Measurements from ENCODE around the gene ACIN1.

Gene ACIN1

DNA sequence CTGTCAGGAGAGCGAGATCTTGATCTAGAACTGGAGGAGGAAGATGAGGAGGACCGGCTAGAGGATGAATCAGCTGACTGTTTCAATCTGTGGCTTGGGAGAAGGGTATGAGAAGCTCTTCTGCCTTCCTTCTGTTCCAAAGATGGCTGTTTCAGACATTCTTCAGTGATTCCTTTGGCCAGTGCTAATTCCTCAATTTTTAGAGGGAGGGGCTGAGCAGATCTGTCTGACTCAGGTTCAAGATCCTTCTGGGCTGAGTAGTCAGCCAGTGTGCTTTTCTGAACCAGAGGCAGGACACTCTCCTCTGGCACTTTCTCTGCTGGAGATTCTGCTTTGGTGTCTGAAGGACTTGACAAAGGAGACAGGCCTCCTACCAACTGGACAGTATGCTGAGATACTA lies 15.2 kb downstream of the ACIN1 start:
- no peak for DNase-seq

DNA sequence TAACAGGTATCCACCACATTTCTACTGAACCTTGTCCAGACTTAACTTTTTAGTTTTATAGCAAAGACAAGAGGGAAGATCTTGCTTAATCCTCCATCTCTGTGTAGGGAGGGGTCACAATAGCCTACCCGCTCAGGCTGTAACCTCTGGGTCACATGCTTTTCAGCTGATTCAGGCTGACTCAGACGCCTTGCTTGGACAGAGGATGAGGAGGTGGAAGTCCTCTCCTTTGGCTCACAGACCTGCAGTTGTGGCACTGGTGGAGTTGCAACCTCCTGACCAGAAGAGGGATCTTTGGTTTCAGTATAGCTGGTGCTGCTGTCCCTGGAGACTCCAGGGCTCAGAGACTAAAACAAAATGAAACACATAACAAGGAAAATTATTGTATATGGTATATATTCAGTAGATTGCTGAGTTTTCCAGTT lies 16.2 kb downstream of the ACIN1 start:
- DNase-seq = no peak

DNA sequence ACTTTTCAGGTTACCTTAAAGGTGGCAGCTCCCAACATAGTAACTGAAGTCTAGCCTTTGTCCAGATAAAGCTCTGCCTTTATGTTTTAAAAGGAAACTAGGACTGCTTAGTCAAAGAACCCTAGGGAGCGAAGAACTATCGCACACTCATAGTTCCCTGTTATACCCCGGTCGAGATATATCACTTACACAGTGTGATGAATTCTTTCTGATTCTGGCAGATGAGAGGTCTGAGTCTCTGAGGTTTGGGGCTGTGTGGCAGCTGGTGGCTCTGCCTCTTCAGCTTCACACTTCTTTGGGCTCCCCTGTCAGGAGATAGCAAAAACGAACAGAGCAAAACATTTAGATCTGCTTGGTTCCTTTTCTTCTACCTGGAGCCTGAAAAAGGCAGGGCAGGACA lies 17.0 kb downstream of the ACIN1 start:
- no peak for DNase-seq

DNA sequence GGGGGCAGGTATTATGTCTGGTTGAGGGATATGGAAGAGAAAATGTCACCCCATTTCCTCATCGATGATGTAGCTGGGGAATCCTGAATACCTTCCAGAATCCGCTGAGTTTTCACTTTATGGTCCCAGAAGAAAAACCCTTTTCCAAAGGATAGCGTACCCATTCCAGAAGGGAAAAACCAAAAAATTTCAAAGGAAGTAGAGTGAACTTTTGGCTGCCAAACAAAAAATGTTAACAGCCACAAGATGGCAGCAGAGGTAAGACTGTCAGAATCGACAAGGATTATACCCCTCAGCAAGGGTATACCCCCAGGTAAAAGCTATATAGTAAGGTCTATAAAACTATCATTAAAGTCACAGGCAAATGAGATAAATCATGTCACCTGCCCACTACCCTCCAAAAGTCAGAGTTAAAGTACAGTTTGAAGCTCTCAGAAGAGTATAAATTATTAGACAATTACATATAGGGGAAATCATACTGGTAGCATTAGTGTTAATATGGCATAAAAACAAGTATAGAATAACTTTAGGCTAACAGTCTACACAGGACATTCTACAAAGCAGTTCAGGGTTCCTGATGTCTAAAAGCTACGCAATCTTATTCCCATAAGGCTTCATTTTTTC lies 18.0 kb downstream of the ACIN1 start:
- no peak for DNase-seq

DNA sequence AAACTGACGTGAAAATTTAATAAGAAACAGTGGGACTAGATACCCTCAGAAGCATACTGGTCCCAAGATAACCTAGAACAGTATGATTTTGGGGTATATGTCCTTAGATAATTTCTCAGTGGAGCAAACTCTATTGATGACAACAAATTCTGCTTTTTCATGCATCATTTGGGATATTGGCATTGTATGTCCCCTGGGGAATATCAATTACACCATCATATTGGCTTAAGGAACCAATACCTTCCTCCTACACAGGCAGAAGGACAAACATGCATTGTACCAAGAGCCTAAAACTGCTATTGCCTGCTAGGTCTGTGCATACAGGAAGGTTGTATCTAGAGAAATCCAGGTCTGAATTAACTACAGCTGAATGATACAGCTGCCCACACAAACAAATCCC lies 20.0 kb downstream of the ACIN1 start:
- DNase-seq = no peak

DNA sequence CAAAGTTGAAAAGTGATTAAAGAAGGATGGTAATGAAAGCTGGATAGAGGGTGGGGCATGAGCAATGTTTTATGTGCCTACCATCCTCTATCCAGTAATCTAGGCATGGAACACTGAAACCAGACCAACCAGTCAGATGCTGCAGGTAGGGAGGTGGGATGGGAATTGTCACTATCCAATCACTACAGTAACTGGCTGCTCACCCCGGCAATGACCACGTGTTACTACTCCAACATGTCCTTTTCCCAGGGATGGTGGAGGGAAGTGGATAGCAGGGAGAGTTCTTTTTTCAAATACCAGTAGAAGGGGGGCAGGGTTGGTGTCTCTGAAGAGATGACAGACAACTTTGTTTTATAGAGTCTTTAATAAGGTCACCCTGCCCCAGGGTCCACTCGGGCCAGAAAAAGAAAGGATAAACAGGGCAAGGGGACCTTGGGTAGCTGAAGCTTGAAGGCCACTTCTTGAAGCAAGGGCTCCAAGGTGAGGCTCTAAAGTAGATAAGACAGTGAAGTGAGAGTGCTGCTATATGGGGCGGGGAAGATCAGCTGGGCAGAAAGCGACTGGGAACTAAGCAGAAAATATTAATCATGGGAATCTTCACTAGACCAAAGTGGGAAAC lies 22.9 kb downstream of the ACIN1 start:
- DNase-seq = no peak

DNA sequence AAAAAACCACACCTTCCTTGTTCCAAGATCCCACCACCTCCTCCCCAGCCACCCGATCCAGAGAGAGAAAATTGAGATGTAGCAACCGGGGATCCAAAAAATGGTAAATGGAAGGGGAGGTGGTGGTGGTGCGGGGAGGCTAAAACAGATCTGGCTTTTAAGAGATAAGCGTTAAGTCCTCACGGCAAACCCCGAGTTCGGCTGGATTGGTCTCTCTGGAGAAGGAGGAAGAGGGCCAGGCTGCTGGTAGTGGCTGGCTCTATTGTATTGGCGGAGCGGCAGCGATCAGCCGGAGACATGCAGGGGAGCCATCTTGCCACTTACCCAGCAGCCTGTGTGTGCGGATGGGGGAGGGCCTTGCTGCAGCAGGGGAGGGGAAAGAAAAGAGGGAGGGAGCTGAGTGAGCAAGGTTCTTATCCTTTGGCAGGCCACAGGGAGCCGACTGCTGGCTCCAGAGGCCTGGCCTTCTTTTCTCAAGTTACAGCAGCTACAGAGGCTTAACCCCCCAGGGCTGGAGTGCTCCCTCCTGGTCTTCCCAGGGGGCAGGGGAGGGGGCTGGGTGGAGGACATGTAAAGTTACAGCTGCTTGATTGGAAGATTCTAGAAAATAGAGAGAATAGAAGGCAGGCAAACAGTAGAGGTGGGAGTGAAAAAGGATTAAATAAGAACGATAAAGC lies 23.6 kb downstream of the ACIN1 start:
- DNase-seq = no peak

DNA sequence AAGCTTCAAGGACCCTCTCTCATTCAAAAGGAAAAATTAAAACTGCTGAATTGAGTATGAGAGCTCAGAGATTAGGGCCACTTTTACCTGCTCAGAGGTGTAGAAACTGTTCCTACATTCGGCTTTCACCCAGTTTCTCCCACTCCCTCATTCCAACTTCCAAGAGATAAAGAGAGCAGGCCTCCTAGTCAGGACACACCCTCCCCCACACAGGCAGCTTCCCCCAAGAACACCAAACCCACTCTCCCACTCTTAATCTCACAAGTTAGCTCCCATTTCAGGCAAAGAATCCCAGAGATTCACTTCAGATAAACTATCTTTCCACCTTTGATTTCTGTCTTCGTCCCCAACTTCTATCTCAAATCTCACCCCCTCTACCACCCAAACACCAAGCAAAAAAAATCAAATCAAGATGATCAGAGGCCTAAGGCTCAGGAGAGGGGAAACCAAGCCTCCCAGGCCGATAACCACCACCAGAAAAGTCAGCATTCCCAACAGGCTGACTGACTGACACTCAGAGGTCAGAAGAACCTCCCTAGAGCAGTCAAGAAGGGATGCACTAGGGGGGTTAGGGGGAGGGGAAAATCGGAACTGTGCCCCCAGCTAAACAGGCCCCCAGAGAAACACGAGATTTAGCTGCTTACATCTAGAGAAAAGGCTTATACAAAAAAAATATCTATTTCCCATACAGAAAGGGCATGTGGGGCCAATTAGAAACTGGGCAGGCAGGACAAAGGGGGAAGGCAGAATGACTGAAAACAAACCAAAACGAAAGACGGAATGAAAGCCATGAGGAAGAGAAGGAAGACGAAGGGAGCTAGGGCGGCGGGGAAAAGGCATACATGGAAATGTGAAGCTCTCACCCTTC lies 24.4 kb downstream of the ACIN1 start:
- no peak for DNase-seq

DNA sequence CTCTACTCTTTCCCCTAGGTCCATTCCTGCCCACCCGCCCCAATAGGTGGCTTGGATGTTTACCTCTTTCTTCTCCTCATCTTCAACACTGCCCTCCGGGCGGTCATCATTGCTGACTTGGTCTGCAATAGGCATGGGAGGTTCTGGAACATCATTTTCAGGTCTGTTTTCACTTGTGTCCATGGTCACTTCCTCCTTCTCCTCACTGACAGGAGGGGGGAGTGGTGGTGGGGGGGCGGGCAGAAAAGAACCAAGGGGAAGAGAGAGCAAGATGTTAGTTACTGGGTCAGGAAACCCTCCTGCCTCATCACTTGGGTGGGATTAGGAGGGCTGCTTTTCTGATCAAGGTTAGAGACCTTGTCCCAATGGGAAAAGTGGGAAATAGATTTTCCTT lies 25.5 kb downstream of the ACIN1 start:
- DNase-seq = no peak

DNA sequence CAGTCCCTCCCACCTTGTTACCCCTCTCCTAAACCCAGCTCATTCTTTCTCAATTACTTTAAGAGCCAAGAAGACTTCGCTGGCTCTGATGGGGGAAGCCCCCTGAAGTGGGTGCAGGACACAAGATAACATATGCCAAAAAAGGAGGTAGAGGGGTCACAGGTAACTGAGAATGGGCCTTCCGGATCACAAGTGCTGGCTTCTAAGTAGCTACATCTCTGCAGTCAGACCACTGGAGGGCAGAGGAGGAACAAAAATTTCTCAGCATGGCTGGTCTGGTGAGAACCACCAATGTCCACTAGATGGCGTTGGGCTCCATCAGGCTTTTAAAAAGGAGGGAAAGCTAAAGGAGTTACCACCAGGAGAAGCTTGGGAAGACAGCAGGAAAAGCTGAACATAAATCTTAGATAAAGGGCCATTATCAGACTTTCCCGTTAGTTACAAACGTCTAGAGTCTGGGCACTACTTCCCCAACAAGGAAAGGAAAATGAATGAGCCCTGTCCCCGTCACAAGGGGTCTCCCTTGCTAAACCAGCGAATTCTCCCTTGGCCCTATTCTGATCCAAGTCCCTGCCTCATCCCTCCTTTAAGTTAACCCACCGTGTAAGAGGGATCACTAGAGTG lies 26.0 kb downstream of the ACIN1 start:
- DNase-seq = no peak

DNA sequence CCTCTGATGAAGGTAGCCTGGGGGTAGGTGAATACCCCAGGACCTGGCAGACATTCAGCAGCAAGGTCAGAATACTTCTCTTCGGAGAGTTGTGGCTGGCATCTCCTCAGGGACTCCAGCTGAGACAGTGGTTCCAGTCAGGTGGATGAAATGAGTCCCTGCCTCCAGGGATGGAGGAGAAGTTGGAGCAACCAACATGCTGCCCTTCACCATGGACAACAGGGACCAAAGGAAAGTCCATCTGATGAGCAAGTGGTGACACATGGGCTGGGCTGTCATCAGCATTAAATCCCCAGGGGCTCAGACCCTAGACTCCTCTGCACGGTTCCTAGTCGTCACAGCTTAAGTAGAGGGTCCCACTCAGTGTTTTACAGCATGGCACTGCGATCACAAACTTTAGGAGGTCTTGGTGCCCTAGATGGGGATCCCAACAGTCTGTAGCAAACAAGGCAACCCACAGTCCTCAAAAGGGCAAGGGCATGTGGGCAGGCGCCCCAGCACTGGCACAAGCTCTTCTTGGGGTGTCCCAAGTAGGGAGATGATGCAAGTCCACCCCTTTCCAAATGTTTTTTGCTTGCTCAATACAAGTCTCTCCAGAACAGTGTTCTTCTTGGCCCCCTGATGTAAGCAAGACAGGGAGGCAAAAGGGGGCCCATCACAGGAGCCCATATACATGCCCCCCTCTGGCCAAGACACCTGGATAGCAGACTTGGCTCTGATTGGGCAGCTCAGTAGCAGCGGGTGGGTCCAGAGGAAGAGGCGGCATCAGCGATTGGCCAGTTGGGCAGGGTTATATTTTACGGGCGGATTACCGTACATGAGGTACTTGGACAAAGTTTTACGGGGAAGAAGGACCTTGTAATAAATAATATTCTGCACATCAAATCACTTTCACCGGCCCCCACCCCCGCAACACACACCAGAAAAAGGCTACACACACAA lies 26.8 kb downstream of the ACIN1 start:
- no peak for DNase-seq

DNA sequence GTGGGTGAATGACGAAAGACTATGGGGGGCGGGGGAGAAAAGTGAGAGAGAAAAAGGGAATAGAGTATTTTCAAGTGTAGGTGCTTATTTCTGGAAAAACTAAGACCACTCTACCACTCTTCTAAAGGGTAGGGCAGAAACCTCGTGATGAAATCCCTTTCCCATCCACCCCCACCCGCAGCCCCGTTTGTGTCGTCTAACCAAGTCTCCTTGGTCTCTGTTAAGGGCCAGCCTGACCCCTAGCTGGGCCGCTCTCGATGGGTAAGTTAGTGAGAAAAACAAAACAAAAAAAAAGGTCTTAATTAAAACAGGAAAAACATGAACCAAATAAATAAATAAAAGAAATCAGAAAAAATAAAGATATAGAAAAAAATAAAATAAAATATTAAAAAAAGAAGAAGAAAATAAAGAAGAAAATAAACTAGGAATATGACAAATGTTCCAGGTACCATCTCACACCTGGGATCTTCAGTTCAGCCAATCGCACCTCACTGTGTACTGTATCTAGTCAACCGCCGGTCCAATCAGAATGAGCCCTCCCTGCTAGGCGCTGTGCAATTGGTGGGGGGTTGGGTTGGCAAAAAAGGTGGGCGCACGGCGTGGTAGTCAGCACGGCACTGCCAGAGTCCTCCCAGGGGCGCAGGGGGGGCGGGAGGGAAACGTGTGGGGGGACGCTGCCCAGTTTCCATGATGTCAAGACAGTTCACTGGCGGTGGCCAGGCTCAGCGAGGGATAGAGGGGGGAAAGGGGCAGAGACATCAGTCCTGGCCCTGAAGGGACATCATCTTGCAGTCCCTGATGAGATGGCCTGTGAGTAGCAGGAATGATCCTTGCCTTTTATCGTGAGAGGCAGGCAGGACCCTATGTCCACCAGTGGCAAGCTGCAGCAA lies 27.8 kb downstream of the ACIN1 start:
- DNase-seq = no peak

DNA sequence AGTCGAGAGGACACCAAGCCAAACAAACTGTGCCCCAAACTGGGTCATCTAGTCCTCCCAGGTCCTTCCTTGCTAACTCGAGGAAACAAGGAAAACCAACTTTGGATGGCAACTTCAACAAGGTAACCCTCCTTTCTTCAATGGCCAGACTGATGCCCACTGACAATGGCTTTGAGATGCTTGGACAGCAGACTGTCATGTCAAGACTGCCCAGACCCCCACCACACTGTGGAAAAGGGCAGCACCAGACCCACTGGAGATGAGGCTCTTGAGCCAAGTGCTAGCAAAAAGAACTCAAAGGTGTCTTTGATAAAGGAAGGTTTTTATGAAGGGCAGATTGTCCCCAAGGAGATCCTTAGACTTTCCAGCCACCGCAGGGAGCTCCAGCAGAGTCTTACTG lies 28.6 kb downstream of the ACIN1 start:
- DNase-seq = no peak

DNA sequence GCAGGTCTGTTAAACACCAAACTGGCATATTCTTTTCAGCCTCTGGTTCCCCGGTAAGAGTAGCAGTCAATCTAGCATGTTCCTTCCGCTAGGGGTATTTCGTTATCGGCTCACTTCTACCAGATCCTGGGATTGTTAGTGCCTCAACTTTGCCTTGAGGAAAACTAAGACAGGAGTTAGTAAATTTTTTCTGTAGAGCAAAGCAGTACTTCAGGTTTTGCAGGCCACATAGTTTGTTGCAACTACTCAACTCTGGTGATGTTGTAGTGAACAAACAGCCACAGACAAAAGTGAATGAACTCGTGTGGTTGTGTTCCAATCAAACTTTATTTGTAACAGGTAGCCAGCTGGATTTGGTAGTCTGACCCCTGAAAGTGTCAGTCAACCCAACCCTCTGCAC lies 31.3 kb downstream of the ACIN1 start:
- no peak for DNase-seq

DNA sequence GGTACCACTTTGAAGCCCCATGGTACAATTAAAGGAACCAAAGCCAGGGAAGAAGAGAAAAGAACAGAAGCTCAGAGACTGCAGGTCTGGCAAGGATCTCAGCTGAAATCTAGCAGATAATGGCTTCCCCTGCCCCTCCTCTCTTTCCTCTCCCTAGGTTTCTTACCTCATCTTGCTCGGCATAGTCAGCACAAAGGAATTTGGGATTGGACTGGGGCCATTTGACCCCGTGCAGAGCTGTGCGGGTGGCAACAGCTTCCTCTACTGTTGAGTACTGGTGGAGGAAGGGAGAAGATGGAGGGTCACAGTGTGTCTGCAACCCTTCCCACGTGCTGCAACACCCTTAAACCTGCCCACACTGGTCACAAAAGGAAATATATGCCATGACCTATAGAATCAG lies 32.9 kb downstream of the ACIN1 start:
- no peak for DNase-seq

DNA sequence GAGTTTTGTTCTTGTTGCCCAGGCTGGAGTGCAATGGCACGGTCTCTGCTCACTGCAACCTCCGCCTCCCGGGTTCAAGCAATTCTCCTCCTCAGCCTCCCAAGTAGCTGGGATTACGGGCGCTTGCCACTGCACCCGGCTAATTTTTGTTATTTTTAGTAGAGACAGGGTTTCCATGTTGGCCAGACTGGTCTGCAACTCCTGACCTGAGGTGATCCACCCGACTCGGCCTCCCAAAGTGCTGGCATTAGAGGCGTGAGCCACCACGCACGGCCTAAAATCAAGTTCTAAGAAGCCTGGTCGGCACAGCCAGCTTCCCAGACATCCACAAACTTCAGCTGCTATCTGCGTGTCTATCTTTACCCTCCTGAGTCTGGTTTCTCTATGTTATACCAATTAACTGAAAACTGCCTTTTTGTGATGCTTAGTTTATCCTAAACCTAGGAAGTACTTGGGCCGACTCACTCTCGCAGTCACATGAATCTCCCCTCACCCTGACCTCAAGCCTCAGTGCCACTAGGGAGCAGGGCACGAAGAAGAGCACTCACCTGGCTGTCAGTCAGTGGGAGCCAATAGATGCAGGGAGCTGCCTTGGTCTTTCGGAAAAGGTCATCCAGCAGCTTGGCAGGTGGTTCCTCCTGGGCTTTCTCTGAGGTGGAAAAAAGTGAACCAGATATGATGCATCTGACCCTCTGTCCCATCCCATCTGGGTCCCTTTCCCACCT lies 34.2 kb downstream of the ACIN1 start:
- no peak for DNase-seq

DNA sequence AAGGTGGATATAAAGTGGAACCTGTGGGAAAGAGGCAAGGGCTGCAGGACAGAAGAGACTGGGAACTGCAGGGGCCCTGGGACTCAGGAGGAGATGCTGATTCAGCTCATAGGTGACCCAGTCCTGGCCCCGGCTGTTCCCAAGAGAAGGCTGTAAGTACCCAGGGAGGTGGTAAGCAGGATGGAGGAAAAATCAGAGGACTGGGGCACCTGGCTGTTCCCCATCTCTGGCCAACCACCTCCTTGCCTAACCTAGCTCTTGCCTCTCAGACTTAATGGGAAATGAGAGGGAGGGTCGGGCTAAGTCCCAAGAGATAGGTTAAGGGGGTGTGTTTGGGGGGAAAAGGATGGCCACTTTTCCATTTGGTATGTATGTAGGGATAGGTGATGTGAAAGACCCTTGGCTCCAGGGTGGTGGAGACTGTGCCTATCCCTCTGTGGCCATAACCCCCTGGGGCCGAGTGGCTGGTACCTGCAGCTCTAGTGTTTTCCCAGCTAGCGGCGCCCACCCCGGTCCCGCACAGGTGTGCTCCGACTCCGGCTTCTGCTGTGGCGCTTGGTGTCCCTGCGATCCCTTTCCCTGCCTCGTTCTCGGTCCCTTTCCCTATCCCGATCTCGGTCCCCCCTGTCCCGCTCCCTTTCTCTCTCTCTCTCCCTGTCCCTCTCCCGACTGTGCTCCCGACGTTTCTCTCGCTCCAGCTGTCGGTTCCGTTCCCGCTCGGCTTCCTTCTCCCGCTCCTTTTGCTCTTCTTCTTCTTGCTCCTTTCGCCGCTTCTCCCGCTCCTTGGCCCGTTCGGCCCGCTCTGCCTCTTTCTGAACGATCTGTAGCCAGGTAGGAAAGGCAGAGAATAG lies 36.1 kb downstream of the ACIN1 start:
- no peak for DNase-seq

DNA sequence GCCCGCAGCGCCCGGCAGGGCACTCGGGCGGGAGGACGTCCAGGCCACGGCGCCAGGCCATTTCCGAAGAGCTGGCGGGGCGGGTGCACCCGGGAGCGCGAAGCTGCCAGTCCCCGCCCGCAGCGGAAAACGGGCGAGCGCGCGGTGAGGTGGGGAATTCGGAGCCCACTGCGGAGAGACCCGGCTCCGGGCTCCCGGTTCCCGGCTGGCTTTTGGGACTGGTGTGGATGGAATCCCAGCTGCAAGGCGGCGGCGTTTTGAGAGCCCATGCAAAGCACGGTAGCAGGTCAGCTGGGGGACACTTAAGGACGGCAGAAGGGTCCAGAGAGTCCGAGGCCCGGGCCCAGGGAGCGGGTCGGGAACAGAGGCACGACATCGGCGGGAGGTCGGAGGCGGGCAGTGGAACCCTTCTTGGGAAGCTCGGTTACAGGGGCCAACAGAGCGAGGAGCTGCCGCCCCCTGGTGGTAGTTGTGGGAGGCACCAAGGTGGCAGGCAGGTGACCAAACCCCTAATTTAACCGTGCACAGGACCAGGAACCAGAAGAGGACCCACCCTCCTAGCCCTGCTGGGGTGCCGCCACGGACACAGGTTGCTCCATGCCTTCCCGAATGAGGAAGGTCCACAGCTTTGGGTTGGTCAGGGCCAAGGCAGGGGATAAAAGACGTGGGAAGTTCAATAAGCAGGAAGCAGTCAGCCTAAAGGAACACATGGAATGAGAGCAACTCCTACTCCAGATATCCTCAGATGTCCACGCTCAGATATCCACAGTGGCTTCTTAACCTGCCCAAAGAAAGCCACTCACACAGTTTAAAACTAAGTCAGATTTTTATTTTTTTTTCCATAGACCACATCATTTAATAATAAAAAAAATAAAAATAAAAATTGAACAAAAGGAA lies 36.9 kb downstream of the ACIN1 start:
- DNase-seq = no peak
